HepG2 (cell line): ENCODE data around the gene GNA12. TPM values are rescaled to one million over a fixed set of nuclear protein-coding genes. Genes with fewer than 3 reads are reported as not detected.

ENCODE experiments used
- PRMT3 ChIP-seq: sonication (generic); formaldehyde crosslinking; IDR thresholded peaks from 2 replicates; pipeline ENCODE4 v1.8.1; 2022; ENCODE audit warnings: low read depth, mild to moderate bottlenecking, moderate library complexity, missing genetic modification reagents, borderline replicate concordance
- RXRA ChIP-seq: sonication (generic); formaldehyde crosslinking; IDR thresholded peaks from 2 replicates; pipeline ENCODE4 v1.5.1; 2020; ENCODE audit warnings: missing genetic modification reagents
- ZNF484 ChIP-seq: sonication (generic); formaldehyde crosslinking; IDR thresholded peaks from 2 replicates; pipeline ENCODE4 v1.5.1; 2020; ENCODE audit warnings: mild to moderate bottlenecking, low read depth, missing genetic modification reagents, borderline replicate concordance
- ZNF567 ChIP-seq: sonication (generic); formaldehyde crosslinking; IDR thresholded peaks from 2 replicates; pipeline ENCODE4 v1.8.1; 2023; ENCODE audit warnings: mild to moderate bottlenecking, missing genetic modification reagents, borderline replicate concordance
- ZSCAN21 ChIP-seq: sonication (generic); formaldehyde crosslinking; IDR thresholded peaks from 2 replicates; pipeline ENCODE4 v1.8.0; 2022; ENCODE audit warnings: mild to moderate bottlenecking, missing genetic modification reagents, moderate library complexity, borderline replicate concordance
- polyA plus RNA-seq, 8 experiments: library from polyadenylated mRNA; depleted of rRNA in 3 of 8; stranded (reverse) in 7 of 8; unstranded in 1 of 8; fragments of >200 nt; fragmentation: Illumina TruSeq in 4 of 8; extraction: Trizol in 4 of 8; gene quantifications; 2 replicates each; pipeline versions ENCODE4 v1.2.1 to v1.2.3, GENCODE V29; 2011 to 2016; ENCODE audit warnings: low read depth in 4 of 8, missing spikeins in 1 of 8, mixed read lengths in 1 of 8; ENCODE audit not compliant: insufficient read depth in 1 of 8
- total RNA-seq, 5 experiments: library from RNA; depleted of rRNA; stranded (reverse); fragments of >200 nt; fragmentation: Illumina TruSeq; extraction: Trizol; gene quantifications; 2 replicates each; pipeline ENCODE4 v1.2.3, GENCODE V29; 2016; ENCODE audit warnings: low read depth in 1 of 5
- TF ChIP-seq, protein P1 (sequence below): IDR thresholded peaks from 2 replicates; pipeline ENCODE4 v1.6.1; 2016; ENCODE audit warnings: low read depth
- TF ChIP-seq, protein P2 (sequence below): sonication (generic); formaldehyde crosslinking; IDR thresholded peaks from 2 replicates; pipeline ENCODE4 v1.4.0; 2020; ENCODE audit warnings: missing genetic modification reagents
- TF ChIP-seq, protein P3 (sequence below): IDR thresholded peaks from 2 replicates; pipeline ENCODE4 v1.6.1; 2012; ENCODE audit warnings: inconsistent platforms
- TF ChIP-seq, protein P4 (sequence below): sonication (generic); formaldehyde crosslinking; IDR thresholded peaks from 2 replicates; pipeline ENCODE4 v1.4.0; 2020; ENCODE audit warnings: mild to moderate bottlenecking, missing genetic modification reagents, borderline replicate concordance
- TF ChIP-seq, protein P5 (sequence below): IDR thresholded peaks from 2 replicates; pipeline ENCODE4 v1.6.1; 2018; ENCODE audit warnings: missing genetic modification reagents

GNA12 gene
- total and polyA plus RNA-seq, 2 of the 13 experiments (the other 11 are each of a cell fraction or from before 2014, with no cell fraction given): 16.2 to 50.9 TPM

DNA sequence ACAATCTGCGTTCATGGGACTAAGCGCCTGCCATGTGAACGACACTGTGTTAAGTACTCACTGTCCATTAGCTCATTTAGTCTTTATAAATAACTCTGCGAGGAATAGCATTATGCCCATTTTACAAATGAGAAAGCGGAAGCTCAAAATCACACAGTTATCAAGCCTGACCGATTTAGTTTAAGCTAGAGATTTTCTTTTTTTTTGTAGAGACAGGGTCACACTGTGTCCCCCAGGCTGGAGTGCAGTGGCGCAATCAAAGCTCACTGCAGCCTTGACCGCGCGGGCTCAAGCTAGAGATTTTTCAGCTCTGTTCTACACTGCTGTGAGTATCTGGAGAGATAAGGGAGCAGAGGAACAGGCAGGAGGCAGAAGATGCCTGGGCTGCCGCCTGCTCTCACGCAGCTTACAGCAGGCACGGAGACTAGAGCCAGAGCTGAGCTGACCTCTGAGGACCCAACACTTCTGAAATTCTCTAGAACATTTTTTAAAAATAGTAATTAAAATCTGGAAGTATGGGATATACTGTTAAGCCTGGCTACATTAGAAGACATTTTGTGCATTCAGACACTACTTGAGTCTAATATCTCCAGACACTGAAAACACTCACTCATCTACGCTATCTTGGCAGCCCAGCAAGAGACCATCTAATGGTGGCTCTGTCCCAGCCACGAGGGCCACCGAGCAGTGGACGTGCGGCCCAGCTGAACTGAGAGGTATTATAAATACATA lies 38.7 kb downstream of the GNA12 start (continued):
- TF ChIP-seq, protein P1, sequence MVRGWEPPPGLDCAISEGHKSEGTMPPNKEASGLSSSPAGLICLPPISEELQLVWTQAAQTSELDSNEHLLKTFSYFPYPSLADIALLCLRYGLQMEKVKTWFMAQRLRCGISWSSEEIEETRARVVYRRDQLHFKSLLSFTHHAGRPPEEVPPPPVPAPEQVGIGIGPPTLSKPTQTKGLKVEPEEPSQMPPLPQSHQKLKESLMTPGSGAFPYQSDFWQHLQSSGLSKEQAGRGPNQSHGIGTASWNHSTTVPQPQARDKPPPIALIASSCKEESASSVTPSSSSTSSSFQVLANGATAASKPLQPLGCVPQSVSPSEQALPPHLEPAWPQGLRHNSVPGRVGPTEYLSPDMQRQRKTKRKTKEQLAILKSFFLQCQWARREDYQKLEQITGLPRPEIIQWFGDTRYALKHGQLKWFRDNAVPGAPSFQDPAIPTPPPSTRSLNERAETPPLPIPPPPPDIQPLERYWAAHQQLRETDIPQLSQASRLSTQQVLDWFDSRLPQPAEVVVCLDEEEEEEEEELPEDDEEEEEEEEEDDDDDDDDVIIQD: peak; percentile 41; the same call in 1 of the 2 replicates
- TF ChIP-seq, protein P2, sequence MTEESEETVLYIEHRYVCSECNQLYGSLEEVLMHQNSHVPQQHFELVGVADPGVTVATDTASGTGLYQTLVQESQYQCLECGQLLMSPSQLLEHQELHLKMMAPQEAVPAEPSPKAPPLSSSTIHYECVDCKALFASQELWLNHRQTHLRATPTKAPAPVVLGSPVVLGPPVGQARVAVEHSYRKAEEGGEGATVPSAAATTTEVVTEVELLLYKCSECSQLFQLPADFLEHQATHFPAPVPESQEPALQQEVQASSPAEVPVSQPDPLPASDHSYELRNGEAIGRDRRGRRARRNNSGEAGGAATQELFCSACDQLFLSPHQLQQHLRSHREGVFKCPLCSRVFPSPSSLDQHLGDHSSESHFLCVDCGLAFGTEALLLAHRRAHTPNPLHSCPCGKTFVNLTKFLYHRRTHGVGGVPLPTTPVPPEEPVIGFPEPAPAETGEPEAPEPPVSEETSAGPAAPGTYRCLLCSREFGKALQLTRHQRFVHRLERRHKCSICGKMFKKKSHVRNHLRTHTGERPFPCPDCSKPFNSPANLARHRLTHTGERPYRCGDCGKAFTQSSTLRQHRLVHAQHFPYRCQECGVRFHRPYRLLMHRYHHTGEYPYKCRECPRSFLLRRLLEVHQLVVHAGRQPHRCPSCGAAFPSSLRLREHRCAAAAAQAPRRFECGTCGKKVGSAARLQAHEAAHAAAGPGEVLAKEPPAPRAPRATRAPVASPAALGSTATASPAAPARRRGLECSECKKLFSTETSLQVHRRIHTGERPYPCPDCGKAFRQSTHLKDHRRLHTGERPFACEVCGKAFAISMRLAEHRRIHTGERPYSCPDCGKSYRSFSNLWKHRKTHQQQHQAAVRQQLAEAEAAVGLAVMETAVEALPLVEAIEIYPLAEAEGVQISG (CRISPR knock-in tag): peak; percentile 52; the same call in 1 of the 2 replicates
- TF ChIP-seq RXRA (CRISPR knock-in tag) (peak; percentile 30; the same call in 1 of the 2 replicates), ZNF567 (CRISPR knock-in tag) (no peak), ZNF484 (CRISPR knock-in tag) (no peak), PRMT3 (CRISPR knock-in tag) (no peak), ZSCAN21 (CRISPR knock-in tag) (peak; percentile 66; the same call in 1 of the 2 replicates)
- TF ChIP-seq, protein P3, sequence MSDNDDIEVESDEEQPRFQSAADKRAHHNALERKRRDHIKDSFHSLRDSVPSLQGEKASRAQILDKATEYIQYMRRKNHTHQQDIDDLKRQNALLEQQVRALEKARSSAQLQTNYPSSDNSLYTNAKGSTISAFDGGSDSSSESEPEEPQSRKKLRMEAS: peak; percentile 19; the same call in 1 of the 2 replicates
- TF ChIP-seq, protein P4, sequence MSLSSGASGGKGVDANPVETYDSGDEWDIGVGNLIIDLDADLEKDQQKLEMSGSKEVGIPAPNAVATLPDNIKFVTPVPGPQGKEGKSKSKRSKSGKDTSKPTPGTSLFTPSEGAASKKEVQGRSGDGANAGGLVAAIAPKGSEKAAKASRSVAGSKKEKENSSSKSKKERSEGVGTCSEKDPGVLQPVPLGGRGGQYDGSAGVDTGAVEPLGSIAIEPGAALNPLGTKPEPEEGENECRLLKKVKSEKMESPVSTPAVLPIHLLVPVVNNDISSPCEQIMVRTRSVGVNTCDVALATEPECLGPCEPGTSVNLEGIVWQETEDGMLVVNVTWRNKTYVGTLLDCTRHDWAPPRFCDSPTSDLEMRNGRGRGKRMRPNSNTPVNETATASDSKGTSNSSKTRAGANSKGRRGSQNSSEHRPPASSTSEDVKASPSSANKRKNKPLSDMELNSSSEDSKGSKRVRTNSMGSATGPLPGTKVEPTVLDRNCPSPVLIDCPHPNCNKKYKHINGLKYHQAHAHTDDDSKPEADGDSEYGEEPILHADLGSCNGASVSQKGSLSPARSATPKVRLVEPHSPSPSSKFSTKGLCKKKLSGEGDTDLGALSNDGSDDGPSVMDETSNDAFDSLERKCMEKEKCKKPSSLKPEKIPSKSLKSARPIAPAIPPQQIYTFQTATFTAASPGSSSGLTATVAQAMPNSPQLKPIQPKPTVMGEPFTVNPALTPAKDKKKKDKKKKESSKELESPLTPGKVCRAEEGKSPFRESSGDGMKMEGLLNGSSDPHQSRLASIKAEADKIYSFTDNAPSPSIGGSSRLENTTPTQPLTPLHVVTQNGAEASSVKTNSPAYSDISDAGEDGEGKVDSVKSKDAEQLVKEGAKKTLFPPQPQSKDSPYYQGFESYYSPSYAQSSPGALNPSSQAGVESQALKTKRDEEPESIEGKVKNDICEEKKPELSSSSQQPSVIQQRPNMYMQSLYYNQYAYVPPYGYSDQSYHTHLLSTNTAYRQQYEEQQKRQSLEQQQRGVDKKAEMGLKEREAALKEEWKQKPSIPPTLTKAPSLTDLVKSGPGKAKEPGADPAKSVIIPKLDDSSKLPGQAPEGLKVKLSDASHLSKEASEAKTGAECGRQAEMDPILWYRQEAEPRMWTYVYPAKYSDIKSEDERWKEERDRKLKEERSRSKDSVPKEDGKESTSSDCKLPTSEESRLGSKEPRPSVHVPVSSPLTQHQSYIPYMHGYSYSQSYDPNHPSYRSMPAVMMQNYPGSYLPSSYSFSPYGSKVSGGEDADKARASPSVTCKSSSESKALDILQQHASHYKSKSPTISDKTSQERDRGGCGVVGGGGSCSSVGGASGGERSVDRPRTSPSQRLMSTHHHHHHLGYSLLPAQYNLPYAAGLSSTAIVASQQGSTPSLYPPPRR (CRISPR knock-in tag): peak; percentile 36; the same call in 1 of the 2 replicates
- TF ChIP-seq, protein P5, sequence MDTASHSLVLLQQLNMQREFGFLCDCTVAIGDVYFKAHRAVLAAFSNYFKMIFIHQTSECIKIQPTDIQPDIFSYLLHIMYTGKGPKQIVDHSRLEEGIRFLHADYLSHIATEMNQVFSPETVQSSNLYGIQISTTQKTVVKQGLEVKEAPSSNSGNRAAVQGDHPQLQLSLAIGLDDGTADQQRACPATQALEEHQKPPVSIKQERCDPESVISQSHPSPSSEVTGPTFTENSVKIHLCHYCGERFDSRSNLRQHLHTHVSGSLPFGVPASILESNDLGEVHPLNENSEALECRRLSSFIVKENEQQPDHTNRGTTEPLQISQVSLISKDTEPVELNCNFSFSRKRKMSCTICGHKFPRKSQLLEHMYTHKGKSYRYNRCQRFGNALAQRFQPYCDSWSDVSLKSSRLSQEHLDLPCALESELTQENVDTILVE: 0 out of 2 replicates have a peak, but pooled peaks have one; percentile 42
